ENCODE results near the gene PLVAP. TPM values are rescaled to one million over a fixed set of nuclear protein-coding genes. Genes with fewer than 3 reads are reported as not detected.

Gene PLVAP
- total RNA-seq, 1 experiment from 2014 or later, result not detected

DNA sequence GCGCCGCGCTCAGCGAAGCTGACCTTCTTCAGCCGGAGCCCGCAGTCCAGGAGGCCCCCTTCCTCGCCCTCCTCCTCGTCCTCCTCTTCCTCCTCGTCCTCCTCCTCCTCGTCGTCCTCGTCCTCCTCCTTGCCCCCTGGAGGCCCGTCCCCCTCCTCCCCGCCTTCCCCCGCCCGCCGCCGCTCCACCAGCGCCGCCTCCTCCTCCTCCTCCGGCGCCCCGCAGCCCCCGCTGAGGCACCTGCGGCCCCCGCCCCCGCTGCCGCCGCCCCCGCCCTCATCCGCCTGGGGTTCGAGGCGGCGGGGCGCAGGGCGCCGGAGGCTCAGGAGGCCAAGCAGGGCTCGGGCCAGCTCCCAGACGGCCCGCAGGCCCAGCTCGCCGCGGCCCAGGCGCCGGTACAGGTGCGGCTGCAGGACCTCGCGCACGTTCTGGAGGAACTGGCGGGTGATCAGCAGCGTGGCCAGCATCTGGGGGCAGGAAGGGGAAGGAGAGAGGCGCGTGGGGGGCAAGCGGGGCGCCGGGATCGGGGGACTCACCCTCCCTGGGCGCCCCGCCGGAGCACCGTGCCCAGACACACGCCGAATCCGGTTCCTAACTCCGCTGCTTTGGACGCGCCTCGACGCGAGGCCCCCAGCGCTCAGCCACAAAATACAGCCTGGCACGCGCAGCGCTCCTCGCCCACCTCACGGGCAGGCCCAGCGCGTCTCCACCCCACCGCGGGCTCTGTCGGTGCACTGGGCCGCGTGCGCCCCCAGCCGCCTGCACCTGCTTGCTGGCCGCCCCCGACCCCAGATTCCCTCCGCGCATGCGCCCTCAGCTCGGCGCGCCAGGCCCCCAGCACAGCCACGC, 48.4 kb downstream of the PLVAP start:
- ChIA-PET POLR2A (interaction anchor here (0.5 to 1.4 kb wide), 6 partner anchors 11 to 88 kb away, joined by 3 to 5 read pairs (median 4); partner anchors contain the start of genes DDA1 and MRPL34), CTCF (interaction anchor here (0.6 to 3.5 kb wide), 28 partner anchors 9 to 278 kb away, joined by 3 to 35 read pairs (median 4); partner anchors contain the start of genes ANKLE1, DDA1, MRPL34 and MVB12A)
- Mint-ChIP-seq H3K9me3 (peaks cover 5% of the 10 kb centered on the region), H3K4me3 (peak overlapping the region; percentile 84), H3K36me3 (peaks cover 11% of the 10 kb centered on the region), H3K4me1 (peaks cover 21% of the 10 kb centered on the region), H3K27me3 (ENCODE audit: low read depth) (peaks cover 5% of the 10 kb centered on the region), H3K27ac (no peak overlapping the region)
- ATAC-seq (no peak), DNase-seq (ENCODE audit: low spot score) (peak; percentile 58)
- TF ChIP-seq, protein P1, sequence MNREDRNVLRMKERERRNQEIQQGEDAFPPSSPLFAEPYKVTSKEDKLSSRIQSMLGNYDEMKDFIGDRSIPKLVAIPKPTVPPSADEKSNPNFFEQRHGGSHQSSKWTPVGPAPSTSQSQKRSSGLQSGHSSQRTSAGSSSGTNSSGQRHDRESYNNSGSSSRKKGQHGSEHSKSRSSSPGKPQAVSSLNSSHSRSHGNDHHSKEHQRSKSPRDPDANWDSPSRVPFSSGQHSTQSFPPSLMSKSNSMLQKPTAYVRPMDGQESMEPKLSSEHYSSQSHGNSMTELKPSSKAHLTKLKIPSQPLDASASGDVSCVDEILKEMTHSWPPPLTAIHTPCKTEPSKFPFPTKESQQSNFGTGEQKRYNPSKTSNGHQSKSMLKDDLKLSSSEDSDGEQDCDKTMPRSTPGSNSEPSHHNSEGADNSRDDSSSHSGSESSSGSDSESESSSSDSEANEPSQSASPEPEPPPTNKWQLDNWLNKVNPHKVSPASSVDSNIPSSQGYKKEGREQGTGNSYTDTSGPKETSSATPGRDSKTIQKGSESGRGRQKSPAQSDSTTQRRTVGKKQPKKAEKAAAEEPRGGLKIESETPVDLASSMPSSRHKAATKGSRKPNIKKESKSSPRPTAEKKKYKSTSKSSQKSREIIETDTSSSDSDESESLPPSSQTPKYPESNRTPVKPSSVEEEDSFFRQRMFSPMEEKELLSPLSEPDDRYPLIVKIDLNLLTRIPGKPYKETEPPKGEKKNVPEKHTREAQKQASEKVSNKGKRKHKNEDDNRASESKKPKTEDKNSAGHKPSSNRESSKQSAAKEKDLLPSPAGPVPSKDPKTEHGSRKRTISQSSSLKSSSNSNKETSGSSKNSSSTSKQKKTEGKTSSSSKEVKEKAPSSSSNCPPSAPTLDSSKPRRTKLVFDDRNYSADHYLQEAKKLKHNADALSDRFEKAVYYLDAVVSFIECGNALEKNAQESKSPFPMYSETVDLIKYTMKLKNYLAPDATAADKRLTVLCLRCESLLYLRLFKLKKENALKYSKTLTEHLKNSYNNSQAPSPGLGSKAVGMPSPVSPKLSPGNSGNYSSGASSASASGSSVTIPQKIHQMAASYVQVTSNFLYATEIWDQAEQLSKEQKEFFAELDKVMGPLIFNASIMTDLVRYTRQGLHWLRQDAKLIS (CRISPR knock-in tag; IDR thresholded peaks at IDR 0.05; ENCODE audit: borderline replicate concordance), result no peak
- TF ChIP-seq ZNF396 (CRISPR knock-in tag; IDR thresholded peaks at IDR 0.05; ENCODE audit: borderline replicate concordance), result no peak
- peak; percentile 84; the same call in 1 of the 2 replicates for TF ChIP-seq NFE2L1 (CRISPR knock-in tag; IDR thresholded peaks at IDR 0.05)
- TF ChIP-seq, protein P2, sequence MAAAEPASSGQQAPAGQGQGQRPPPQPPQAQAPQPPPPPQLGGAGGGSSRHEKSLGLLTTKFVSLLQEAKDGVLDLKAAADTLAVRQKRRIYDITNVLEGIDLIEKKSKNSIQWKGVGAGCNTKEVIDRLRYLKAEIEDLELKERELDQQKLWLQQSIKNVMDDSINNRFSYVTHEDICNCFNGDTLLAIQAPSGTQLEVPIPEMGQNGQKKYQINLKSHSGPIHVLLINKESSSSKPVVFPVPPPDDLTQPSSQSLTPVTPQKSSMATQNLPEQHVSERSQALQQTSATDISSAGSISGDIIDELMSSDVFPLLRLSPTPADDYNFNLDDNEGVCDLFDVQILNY (CRISPR knock-in tag; IDR thresholded peaks at IDR 0.05), result no peak
- TF ChIP-seq, protein P3, sequence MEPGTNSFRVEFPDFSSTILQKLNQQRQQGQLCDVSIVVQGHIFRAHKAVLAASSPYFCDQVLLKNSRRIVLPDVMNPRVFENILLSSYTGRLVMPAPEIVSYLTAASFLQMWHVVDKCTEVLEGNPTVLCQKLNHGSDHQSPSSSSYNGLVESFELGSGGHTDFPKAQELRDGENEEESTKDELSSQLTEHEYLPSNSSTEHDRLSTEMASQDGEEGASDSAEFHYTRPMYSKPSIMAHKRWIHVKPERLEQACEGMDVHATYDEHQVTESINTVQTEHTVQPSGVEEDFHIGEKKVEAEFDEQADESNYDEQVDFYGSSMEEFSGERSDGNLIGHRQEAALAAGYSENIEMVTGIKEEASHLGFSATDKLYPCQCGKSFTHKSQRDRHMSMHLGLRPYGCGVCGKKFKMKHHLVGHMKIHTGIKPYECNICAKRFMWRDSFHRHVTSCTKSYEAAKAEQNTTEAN (CRISPR knock-in tag; IDR thresholded peaks at IDR 0.05), result peak; percentile 70; the same call in 1 of the 2 replicates
- TF ChIP-seq ZNF138 (CRISPR knock-in tag; conservative IDR thresholded peaks at IDR 0.05), result no peak
- TF ChIP-seq, protein P4, sequence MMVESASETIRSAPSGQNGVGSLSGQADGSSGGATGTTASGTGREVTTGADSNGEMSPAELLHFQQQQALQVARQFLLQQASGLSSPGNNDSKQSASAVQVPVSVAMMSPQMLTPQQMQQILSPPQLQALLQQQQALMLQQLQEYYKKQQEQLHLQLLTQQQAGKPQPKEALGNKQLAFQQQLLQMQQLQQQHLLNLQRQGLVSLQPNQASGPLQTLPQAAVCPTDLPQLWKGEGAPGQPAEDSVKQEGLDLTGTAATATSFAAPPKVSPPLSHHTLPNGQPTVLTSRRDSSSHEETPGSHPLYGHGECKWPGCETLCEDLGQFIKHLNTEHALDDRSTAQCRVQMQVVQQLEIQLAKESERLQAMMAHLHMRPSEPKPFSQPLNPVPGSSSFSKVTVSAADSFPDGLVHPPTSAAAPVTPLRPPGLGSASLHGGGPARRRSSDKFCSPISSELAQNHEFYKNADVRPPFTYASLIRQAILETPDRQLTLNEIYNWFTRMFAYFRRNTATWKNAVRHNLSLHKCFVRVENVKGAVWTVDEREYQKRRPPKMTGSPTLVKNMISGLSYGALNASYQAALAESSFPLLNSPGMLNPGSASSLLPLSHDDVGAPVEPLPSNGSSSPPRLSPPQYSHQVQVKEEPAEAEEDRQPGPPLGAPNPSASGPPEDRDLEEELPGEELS (CRISPR knock-in tag; IDR thresholded peaks at IDR 0.05), result peak; percentile 95
- TF ChIP-seq GABPB1 (CRISPR knock-in tag; IDR thresholded peaks at IDR 0.05), result no peak
- TF ChIP-seq CBFB (CRISPR knock-in tag; IDR thresholded peaks at IDR 0.05; ENCODE audit: low read depth), result peak; percentile 58; the same call in 1 of the 2 replicates
- TF ChIP-seq JUN (CRISPR knock-in tag; IDR thresholded peaks at IDR 0.05), result no peak; the same call in 1 of the 2 replicates
- TF ChIP-seq EMX1 (CRISPR knock-in tag; IDR thresholded peaks at IDR 0.05), result no peak
- peak; percentile 84 for TF ChIP-seq FOXP1 (CRISPR knock-in tag; IDR thresholded peaks at IDR 0.05; ENCODE audit: borderline replicate concordance)
- no peak for TF ChIP-seq ELF4 (CRISPR knock-in tag; IDR thresholded peaks at IDR 0.05; ENCODE audit: low read depth)
- TF ChIP-seq HMGA2 (CRISPR knock-in tag; IDR thresholded peaks at IDR 0.05), result no peak
- TF ChIP-seq, protein P5, sequence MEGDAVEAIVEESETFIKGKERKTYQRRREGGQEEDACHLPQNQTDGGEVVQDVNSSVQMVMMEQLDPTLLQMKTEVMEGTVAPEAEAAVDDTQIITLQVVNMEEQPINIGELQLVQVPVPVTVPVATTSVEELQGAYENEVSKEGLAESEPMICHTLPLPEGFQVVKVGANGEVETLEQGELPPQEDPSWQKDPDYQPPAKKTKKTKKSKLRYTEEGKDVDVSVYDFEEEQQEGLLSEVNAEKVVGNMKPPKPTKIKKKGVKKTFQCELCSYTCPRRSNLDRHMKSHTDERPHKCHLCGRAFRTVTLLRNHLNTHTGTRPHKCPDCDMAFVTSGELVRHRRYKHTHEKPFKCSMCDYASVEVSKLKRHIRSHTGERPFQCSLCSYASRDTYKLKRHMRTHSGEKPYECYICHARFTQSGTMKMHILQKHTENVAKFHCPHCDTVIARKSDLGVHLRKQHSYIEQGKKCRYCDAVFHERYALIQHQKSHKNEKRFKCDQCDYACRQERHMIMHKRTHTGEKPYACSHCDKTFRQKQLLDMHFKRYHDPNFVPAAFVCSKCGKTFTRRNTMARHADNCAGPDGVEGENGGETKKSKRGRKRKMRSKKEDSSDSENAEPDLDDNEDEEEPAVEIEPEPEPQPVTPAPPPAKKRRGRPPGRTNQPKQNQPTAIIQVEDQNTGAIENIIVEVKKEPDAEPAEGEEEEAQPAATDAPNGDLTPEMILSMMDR (IDR thresholded peaks at IDR 0.05), result no peak
- TF ChIP-seq, protein P6, sequence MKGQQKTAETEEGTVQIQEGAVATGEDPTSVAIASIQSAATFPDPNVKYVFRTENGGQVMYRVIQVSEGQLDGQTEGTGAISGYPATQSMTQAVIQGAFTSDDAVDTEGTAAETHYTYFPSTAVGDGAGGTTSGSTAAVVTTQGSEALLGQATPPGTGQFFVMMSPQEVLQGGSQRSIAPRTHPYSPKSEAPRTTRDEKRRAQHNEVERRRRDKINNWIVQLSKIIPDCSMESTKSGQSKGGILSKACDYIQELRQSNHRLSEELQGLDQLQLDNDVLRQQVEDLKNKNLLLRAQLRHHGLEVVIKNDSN (CRISPR knock-in tag; IDR thresholded peaks at IDR 0.05), result no peak; the same call in 1 of the 2 replicates
- no peak for TF ChIP-seq ZNF219 (CRISPR knock-in tag; IDR thresholded peaks at IDR 0.05; ENCODE audit: borderline replicate concordance)
- TF ChIP-seq, protein P7, sequence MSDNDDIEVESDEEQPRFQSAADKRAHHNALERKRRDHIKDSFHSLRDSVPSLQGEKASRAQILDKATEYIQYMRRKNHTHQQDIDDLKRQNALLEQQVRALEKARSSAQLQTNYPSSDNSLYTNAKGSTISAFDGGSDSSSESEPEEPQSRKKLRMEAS (CRISPR knock-in tag; IDR thresholded peaks at IDR 0.05), result peak; percentile 95
- no peak for TF ChIP-seq GTF2I (CRISPR knock-in tag; conservative IDR thresholded peaks at IDR 0.05)
- TF ChIP-seq FOXJ3 (CRISPR knock-in tag; IDR thresholded peaks at IDR 0.05; ENCODE audit: borderline replicate concordance), result no peak
- TF ChIP-seq, protein P8, sequence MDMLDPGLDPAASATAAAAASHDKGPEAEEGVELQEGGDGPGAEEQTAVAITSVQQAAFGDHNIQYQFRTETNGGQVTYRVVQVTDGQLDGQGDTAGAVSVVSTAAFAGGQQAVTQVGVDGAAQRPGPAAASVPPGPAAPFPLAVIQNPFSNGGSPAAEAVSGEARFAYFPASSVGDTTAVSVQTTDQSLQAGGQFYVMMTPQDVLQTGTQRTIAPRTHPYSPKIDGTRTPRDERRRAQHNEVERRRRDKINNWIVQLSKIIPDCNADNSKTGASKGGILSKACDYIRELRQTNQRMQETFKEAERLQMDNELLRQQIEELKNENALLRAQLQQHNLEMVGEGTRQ (CRISPR knock-in tag; IDR thresholded peaks at IDR 0.05), result no peak
- no peak for TF ChIP-seq ZNF232 (CRISPR knock-in tag; IDR thresholded peaks at IDR 0.05)
- 0 out of 2 replicates have a peak, but pooled peaks have one; percentile 28 for TF ChIP-seq SMAD3 (CRISPR knock-in tag; IDR thresholded peaks at IDR 0.05; ENCODE audit: borderline replicate concordance)
- no peak; the same call in 1 of the 2 replicates for TF ChIP-seq ZBTB21 (CRISPR knock-in tag; IDR thresholded peaks at IDR 0.05; ENCODE audit: borderline replicate concordance)
- TF ChIP-seq SOX15 (CRISPR knock-in tag; IDR thresholded peaks at IDR 0.05), result no peak
